ENCODE results near the gene CFAP73. TPM values are rescaled to one million over a fixed set of nuclear protein-coding genes. Genes with fewer than 3 reads are reported as not detected.
"Not testable (repeated sequence)": the region's sequence is repeated elsewhere in the genome, so short reads cannot be mapped to it uniquely, and the experiment has no call there.

Gene CFAP73
- total and polyA plus RNA-seq, 4 donors: 10.4 to 40.6 (median 14.6) TPM

- WGBS, 2 donors: 82 to 91% methylated on average over 7 of the region's 7 CpGs
- TF ChIP-seq CTCF (IDR thresholded peaks at IDR 0.05; ENCODE audit: control extremely low read depth, extremely low read depth): no peak
- ATAC-seq (ENCODE audit: insufficient read depth, low FRiP score) (no peak), DNase-seq (no peak)
- peaks cover 0 to 9% (median 0%) of the 10 kb centered on the region in 3 donors for H3K27me3 ChIP-seq (ENCODE audit: control insufficient read depth in 3 of 3, insufficient read depth in 3 of 3, low read length in 2 of 3)
- H3K9ac ChIP-seq (ENCODE audit: insufficient read depth in 1 of 2, low read length in 2 of 2): no peak overlapping the region
- H3K9me3 ChIP-seq (ENCODE audit: control insufficient read depth in 4 of 4, insufficient read depth in 3 of 4, low read length in 3 of 4): no peaks in the 10 kb centered on the region
- no peaks in the 10 kb centered on the region for H3K4me1 ChIP-seq (ENCODE audit: control insufficient read depth in 5 of 5, insufficient read depth in 5 of 5, low read length in 5 of 5)
- H3K36me3 ChIP-seq (ENCODE audit: control insufficient read depth in 4 of 4, insufficient read depth in 4 of 4, low read length in 4 of 4): no peaks in the 10 kb centered on the region
- no peak overlapping the region for H3K27ac ChIP-seq (ENCODE audit: low read depth in 1 of 2, low read length in 1 of 2)
- H3K4me3 ChIP-seq: no peak overlapping the region
Measured at GRCh38 chr12:113140706-113141105, 8.8 kb upstream of the CFAP73 start.

- H3K27me3 ChIP-seq (ENCODE audit: control insufficient read depth in 3 of 3, insufficient read depth in 3 of 3, low read length in 2 of 3); H3K9me3 ChIP-seq (ENCODE audit: control insufficient read depth in 4 of 4, insufficient read depth in 3 of 4, low read length in 3 of 4); DNase-seq; H3K36me3 ChIP-seq (ENCODE audit: control insufficient read depth in 4 of 4, insufficient read depth in 4 of 4, low read length in 4 of 4); ATAC-seq (ENCODE audit: insufficient read depth, low FRiP score); H3K4me3 ChIP-seq; H3K4me1 ChIP-seq (ENCODE audit: control insufficient read depth in 5 of 5, insufficient read depth in 5 of 5, low read length in 5 of 5); H3K27ac ChIP-seq (ENCODE audit: low read depth in 1 of 2, low read length in 1 of 2); H3K9ac ChIP-seq (ENCODE audit: insufficient read depth in 1 of 2, low read length in 2 of 2): not testable (repeated sequence)
- WGBS, 2 donors: 76 to 88% methylated on average over 3 of the region's 3 CpGs
Measured at GRCh38 chr12:113141716-113142115, 7.8 kb upstream of the CFAP73 start.

DNA sequence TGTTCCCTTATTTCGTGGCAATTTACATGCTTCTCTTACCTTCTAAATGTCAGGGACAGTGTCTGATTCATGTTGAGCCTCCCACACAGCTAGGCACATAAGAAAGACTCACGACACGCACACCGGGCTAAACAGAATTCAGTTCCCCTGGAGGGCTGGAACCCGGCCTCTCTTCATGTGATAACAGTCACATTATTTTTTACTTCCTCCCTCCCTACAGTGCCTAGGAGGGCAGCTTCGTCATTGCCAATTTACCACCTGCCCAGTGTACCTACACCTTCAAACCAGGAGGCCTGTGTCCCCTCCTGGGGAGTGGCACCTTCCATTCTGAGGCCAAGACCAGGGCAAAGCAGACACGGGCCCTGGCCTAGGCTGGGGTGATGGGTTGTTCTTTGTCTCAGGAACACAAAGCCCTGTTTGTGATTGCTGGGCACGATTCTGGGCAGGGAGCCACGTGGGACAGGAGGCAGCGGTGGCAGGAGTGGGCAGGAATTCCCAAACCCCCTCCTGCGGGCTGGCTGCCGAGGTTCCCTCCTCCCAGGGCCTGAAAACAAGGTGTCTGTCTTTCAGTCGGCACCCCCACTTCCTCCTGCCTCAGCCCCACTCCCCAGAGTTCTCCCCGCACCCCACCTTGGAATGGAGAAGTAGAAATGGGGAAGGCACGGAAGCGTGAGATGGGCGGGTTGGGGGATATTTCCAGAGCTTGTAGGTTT lies 7.2 kb upstream of the CFAP73 start:
- ATAC-seq (ENCODE audit: insufficient read depth, low FRiP score) (no peak), DNase-seq (no peak)
- no peaks in the 10 kb centered on the region for H3K4me1 ChIP-seq (ENCODE audit: control insufficient read depth in 5 of 5, insufficient read depth in 5 of 5, low read length in 5 of 5)
- H3K4me3 ChIP-seq: no peak overlapping the region
- no peak overlapping the region for H3K9ac ChIP-seq (ENCODE audit: insufficient read depth in 1 of 2, low read length in 2 of 2)
- H3K9me3 ChIP-seq (ENCODE audit: control insufficient read depth in 4 of 4, insufficient read depth in 3 of 4, low read length in 3 of 4): peaks cover 0 to 3% (median 0%) of the 10 kb centered on the region in 4 donors
- peak overlapping the region in 1 of 2 donors; percentile 58 for H3K27ac ChIP-seq (ENCODE audit: low read depth in 1 of 2, low read length in 1 of 2)
- 24 to 50% methylated on average over 17 of the region's 17 CpGs for WGBS, 2 donors
- TF ChIP-seq CTCF (IDR thresholded peaks at IDR 0.05; ENCODE audit: control extremely low read depth, extremely low read depth): no peak
- no peaks in the 10 kb centered on the region for H3K27me3 ChIP-seq (ENCODE audit: control insufficient read depth in 3 of 3, insufficient read depth in 3 of 3, low read length in 2 of 3)
- H3K36me3 ChIP-seq (ENCODE audit: control insufficient read depth in 4 of 4, insufficient read depth in 4 of 4, low read length in 4 of 4): no peaks in the 10 kb centered on the region

GRCh38 chr12:113142886-113143332 lies 6.6 kb upstream of the CFAP73 start:
- Histone ChIP-seq H3K27ac (ENCODE audit: low read depth in 1 of 2, low read length in 1 of 2) (peak overlapping the region in 1 of 2 donors; percentile 58), H3K9me3 (ENCODE audit: control insufficient read depth in 4 of 4, insufficient read depth in 3 of 4, low read length in 3 of 4) (peaks cover 0 to 3% (median 0%) of the 10 kb centered on the region in 4 donors), H3K4me3 (no peak overlapping the region), H3K36me3 (ENCODE audit: control insufficient read depth in 4 of 4, insufficient read depth in 4 of 4, low read length in 4 of 4) (no peaks in the 10 kb centered on the region), H3K9ac (ENCODE audit: insufficient read depth in 1 of 2, low read length in 2 of 2) (no peak overlapping the region), H3K27me3 (ENCODE audit: control insufficient read depth in 3 of 3, insufficient read depth in 3 of 3, low read length in 2 of 3) (no peaks in the 10 kb centered on the region), H3K4me1 (ENCODE audit: control insufficient read depth in 5 of 5, insufficient read depth in 5 of 5, low read length in 5 of 5) (no peaks in the 10 kb centered on the region)
- WGBS, 2 donors: 51 to 61% methylated on average over 5 of the region's 5 CpGs
- no peak for TF ChIP-seq CTCF (IDR thresholded peaks at IDR 0.05; ENCODE audit: control extremely low read depth, extremely low read depth)
- DNase-seq (no peak), ATAC-seq (ENCODE audit: insufficient read depth, low FRiP score) (no peak)

Measured in lung (tissue), 12 donors.